ENCODE measurements around the gene MAP2K3. TPM values are rescaled to one million over a fixed set of nuclear protein-coding genes. Genes with fewer than 3 reads are reported as not detected.

The MAP2K3 gene
- total and polyA plus RNA-seq, 12 donors = 6.4 to 64.8 (median 32.2) TPM

- Histone ChIP-seq H3K4me3 (no peak overlapping the region), H3K27me3 (no peaks in the 10 kb centered on the region), H3K27ac (peak overlapping the region in 2 of 5 donors; percentile 97 to 99), H3K36me3 (replicated peaks in 1 of 2) (no peaks in the 10 kb centered on the region), H3K4me1 (replicated peaks in 1 of 2) (peaks cover 43 to 46% of the 10 kb centered on the region in 2 donors), H3K9me3 (replicated peaks in 1 of 3) (no peaks in the 10 kb centered on the region)
- intact Hi-C loops (cut with DNase I) = no loop called here
- DNase-seq = no peak
- WGBS, 4 donors = 69 to 87% (median 79%) methylated on average over 4 to 11 of the region's 11 CpGs
- no peak for TF ChIP-seq POLR2A (IDR thresholded peaks at IDR 0.05)
- TF ChIP-seq CTCF (IDR thresholded peaks at IDR 0.05) = no peak
These were observed 4.8 kb downstream of the MAP2K3 start for GRCh38 chr17:21289175-21289901.

- H3K4me3 ChIP-seq = no peak overlapping the region
- intact Hi-C loops (cut with DNase I) = no loop called here
- no peaks in the 10 kb centered on the region for H3K9me3 ChIP-seq (replicated peaks in 1 of 3)
- no peaks in the 10 kb centered on the region for H3K27me3 ChIP-seq
- peak overlapping the region in 2 of 5 donors; percentile 19 to 97 for H3K27ac ChIP-seq
- H3K4me1 ChIP-seq (replicated peaks in 1 of 2) = peaks cover 43 to 46% of the 10 kb centered on the region in 2 donors
- no peak for TF ChIP-seq POLR2A (IDR thresholded peaks at IDR 0.05)
- TF ChIP-seq CTCF (IDR thresholded peaks at IDR 0.05) = peak in 1 of 6 experiments; percentile 15
- H3K36me3 ChIP-seq (replicated peaks in 1 of 2) = no peaks in the 10 kb centered on the region
- 58 to 73% (median 65%) methylated on average over 5 to 18 of the region's 18 CpGs for WGBS, 4 donors
- peak in 4 of 7 donors; percentile 59 to 70 (median 66) for DNase-seq
These were observed 5.5 kb downstream of the MAP2K3 start for GRCh38 chr17:21289902-21290571.

- peaks cover 35 to 41% of the 10 kb centered on the region in 2 donors for H3K4me1 ChIP-seq (replicated peaks in 1 of 2)
- no peak overlapping the region for H3K4me3 ChIP-seq
- DNase-seq = peak in 2 of 7 donors; percentile 44 to 46
- H3K27ac ChIP-seq = no peak overlapping the region
- intact Hi-C loops (cut with DNase I) = no loop called here
- 56 to 62% (median 60%) methylated on average over 10 of the region's 10 CpGs for WGBS, 4 donors
- TF ChIP-seq CTCF (IDR thresholded peaks at IDR 0.05) (no peak), POLR2A (IDR thresholded peaks at IDR 0.05) (no peak)
- no peaks in the 10 kb centered on the region for H3K36me3 ChIP-seq (replicated peaks in 1 of 2)
- H3K27me3 ChIP-seq = no peaks in the 10 kb centered on the region
- no peaks in the 10 kb centered on the region for H3K9me3 ChIP-seq (replicated peaks in 1 of 3)
These were observed 6.8 kb downstream of the MAP2K3 start for GRCh38 chr17:21291357-21291756.

GRCh38 chr17:21291862-21292261 is 7.4 kb downstream of the MAP2K3 start:
- no peak overlapping the region for H3K27ac ChIP-seq
- no peak overlapping the region for H3K4me3 ChIP-seq
- WGBS, 4 donors = 48 to 72% (median 65%) methylated on average over 12 of the region's 12 CpGs
- intact Hi-C loops (cut with DNase I) = no loop called here
- H3K27me3 ChIP-seq = no peaks in the 10 kb centered on the region
- no peak for TF ChIP-seq POLR2A (IDR thresholded peaks at IDR 0.05)
- no peak for TF ChIP-seq CTCF (IDR thresholded peaks at IDR 0.05)
- no peaks in the 10 kb centered on the region for H3K9me3 ChIP-seq (replicated peaks in 1 of 3)
- H3K36me3 ChIP-seq (replicated peaks in 1 of 2) = no peaks in the 10 kb centered on the region
- peaks cover 31 to 39% of the 10 kb centered on the region in 2 donors for H3K4me1 ChIP-seq (replicated peaks in 1 of 2)
- no peak for DNase-seq

All from adrenal gland (tissue), 12 donors.